CD4-positive, alpha-beta memory T cell (primary cell): ENCODE results near the gene SHROOM3. TPM values are rescaled to one million over a fixed set of nuclear protein-coding genes. Genes with fewer than 3 reads are reported as not detected.

Experiments
- CTCF ChIA-PET: fragments of 350-600 bp; sonication (Branson Sonifier 250); formaldehyde crosslinking; loops from one replicate; lab custom pipeline; 2021; ENCODE audit warnings: inconsistent platforms; ENCODE audit not compliant: partially characterized antibody; lab: Charles Lee
- POLR2A ChIA-PET: fragments of 350-600 bp; sonication (Branson Sonifier 250); formaldehyde crosslinking; loops from one replicate; lab custom pipeline; 2021; ENCODE audit not compliant: partially characterized antibody; lab: Charles Lee
- DNase-seq, 5 donors: peaks; one replicate each; pipeline versions ENCODE4 v3.0.0 to v3.0.0-alpha.2; 2020 to 2022; ENCODE audit warnings: mixed read lengths in 1 of 5
- H3K27ac ChIP-seq: one replicate; pipeline ENCODE4 v1.7.0; 2013; ENCODE audit warnings: low read depth, low read length
- H3K27me3 ChIP-seq: 2 replicates; pipeline ENCODE4 v1.7.0; 2013; ENCODE audit warnings: mild to moderate bottlenecking, low read length, moderate library complexity; ENCODE audit not compliant: insufficient read depth
- H3K36me3 ChIP-seq: 2 replicates; pipeline ENCODE4 v1.7.0; 2013; ENCODE audit warnings: mild to moderate bottlenecking, low read length, moderate library complexity; ENCODE audit not compliant: insufficient read depth
- H3K4me1 ChIP-seq: 2 replicates; pipeline ENCODE4 v1.7.0; 2013; ENCODE audit warnings: mild to moderate bottlenecking, low read length, moderate library complexity; ENCODE audit not compliant: insufficient read depth
- H3K4me3 ChIP-seq, 2 donors: one replicate each; pipeline ENCODE4 v1.7.0; 2013; ENCODE audit warnings: low read length in 2 of 2, mild to moderate bottlenecking in 1 of 2
- H3K9me3 ChIP-seq, 2 donors: one replicate each; pipeline ENCODE4 v1.7.0; 2013; ENCODE audit warnings: low read length in 2 of 2, control low read depth in 1 of 2; ENCODE audit not compliant: control insufficient read depth in 1 of 2
- H3K27ac Mint-ChIP-seq, 7 donors: one replicate each; pipeline ENCODE4 v1.8.0; 2020 to 2021; ENCODE audit warnings: mixed read lengths in 7 of 7, mild to moderate bottlenecking in 6 of 7, inconsistent platforms in 3 of 7, moderate library complexity in 3 of 7
- H3K27me3 Mint-ChIP-seq, 2 donors: one replicate each; pipeline ENCODE4 v1.8.0; 2020 to 2021; ENCODE audit warnings: mixed read lengths in 2 of 2
- H3K36me3 Mint-ChIP-seq, 2 donors: one replicate each; pipeline ENCODE4 v1.8.0; 2020 to 2021; ENCODE audit warnings: mixed read lengths in 2 of 2, inconsistent platforms in 1 of 2, mild to moderate bottlenecking in 1 of 2
- H3K4me1 Mint-ChIP-seq, 4 donors: one replicate each; pipeline ENCODE4 v1.8.0; 2020 to 2021; ENCODE audit warnings: mixed read lengths in 4 of 4, mild to moderate bottlenecking in 1 of 4
- H3K4me3 Mint-ChIP-seq, 8 donors: one replicate each; pipeline ENCODE4 v1.8.0; 2020 to 2021; ENCODE audit warnings: mixed read lengths in 8 of 8, mild to moderate bottlenecking in 7 of 8, moderate library complexity in 6 of 8, inconsistent platforms in 3 of 8
- H3K9me3 Mint-ChIP-seq, 8 donors: one replicate each; pipeline ENCODE4 v1.8.0; 2020 to 2021; ENCODE audit warnings: mixed read lengths in 8 of 8, mild to moderate bottlenecking in 5 of 8, inconsistent platforms in 3 of 8, moderate library complexity in 1 of 8
- intact Hi-C: fragments of 100-400 bp; cut with micrococcal nuclease; formaldehyde crosslinking; loops from one replicate; pipeline ENCODE4 v1.15.1; 2023
- polyA plus RNA-seq, 2 donors: library from polyadenylated mRNA; unstranded; fragments of 300-500 nt; fragmentation: Illumina TruSeq; gene quantifications; one replicate each; pipeline ENCODE4 v1.2.3, GENCODE V29; 2021
- total RNA-seq, 2 experiments: library from RNA; stranded (reverse); gene quantifications; one replicate each; pipeline ENCODE4 v1.2.3, GENCODE V29; 2021

SHROOM3 gene
- total and polyA plus RNA-seq, 4 experiments from 2014 or later: not detected

DNA sequence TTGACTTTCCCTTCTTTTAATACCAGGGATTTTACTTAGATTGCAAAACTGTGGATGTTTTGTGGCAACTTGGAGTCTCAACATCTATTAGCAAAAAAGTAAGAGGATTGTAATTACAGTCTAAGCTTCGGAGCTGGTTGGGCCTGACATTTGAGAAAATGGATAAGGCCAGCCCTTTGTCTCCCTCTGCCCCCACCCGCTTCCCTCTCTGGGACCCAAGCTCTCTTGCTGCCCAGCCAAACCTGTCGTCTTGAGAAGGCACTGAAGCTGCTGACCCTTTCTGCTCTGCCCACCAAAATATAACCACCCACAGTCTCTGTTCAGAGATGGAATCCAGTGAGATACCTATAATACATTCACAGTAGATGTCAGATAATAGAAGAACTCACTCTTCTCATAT lies 49.6 kb downstream of the SHROOM3 start:
- Mint-ChIP-seq H3K9me3 (peaks cover 2 to 20% (median 11%) of the 10 kb centered on the region in 8 donors), H3K4me3 (no peak overlapping the region), H3K27ac (no peak overlapping the region), H3K36me3 (no peaks in the 10 kb centered on the region), H3K27me3 (peaks cover 14 to 19% of the 10 kb centered on the region in 2 donors), H3K4me1 (no peaks in the 10 kb centered on the region)
- no peak overlapping the region for H3K27ac ChIP-seq
- H3K4me3 ChIP-seq: no peak overlapping the region
- intact Hi-C loops: no loop called here
- POLR2A ChIA-PET: no interaction called here
- H3K36me3 ChIP-seq: no peaks in the 10 kb centered on the region
- no peaks in the 10 kb centered on the region for H3K27me3 ChIP-seq
- DNase-seq: no peak
- no peaks in the 10 kb centered on the region for H3K4me1 ChIP-seq
- CTCF ChIA-PET: no interaction called here
- no peaks in the 10 kb centered on the region for H3K9me3 ChIP-seq

DNA sequence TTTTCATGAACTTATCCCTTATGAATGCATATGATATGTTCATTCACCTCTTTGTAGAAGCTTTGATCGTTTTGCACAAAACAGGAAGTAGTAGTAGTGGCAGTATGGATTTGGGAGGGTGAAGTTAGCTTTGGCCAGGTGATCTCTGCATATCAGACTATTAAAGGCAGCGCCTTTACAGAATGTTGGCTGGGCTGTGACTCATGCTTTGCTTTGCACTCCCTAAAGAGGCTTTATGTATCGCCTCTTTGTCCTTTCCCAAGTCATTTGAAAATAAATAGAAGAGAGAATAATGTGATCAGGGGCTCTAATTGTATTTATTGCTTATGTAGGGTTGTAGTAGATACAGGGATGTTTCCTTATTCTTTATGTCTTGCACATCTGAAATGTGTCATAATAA lies 50.4 kb downstream of the SHROOM3 start:
- Mint-ChIP-seq H3K4me1 (no peaks in the 10 kb centered on the region), H3K36me3 (no peaks in the 10 kb centered on the region), H3K27ac (no peak overlapping the region), H3K4me3 (no peak overlapping the region), H3K9me3 (peaks cover 2 to 14% (median 8%) of the 10 kb centered on the region in 8 donors), H3K27me3 (peaks cover 10 to 18% of the 10 kb centered on the region in 2 donors)
- ChIA-PET CTCF (no interaction called here), POLR2A (no interaction called here)
- Histone ChIP-seq H3K27me3 (no peaks in the 10 kb centered on the region), H3K4me1 (no peaks in the 10 kb centered on the region), H3K9me3 (no peaks in the 10 kb centered on the region), H3K27ac (no peak overlapping the region), H3K36me3 (no peaks in the 10 kb centered on the region), H3K4me3 (no peak overlapping the region)
- intact Hi-C loops: no loop called here
- no peak for DNase-seq

DNA sequence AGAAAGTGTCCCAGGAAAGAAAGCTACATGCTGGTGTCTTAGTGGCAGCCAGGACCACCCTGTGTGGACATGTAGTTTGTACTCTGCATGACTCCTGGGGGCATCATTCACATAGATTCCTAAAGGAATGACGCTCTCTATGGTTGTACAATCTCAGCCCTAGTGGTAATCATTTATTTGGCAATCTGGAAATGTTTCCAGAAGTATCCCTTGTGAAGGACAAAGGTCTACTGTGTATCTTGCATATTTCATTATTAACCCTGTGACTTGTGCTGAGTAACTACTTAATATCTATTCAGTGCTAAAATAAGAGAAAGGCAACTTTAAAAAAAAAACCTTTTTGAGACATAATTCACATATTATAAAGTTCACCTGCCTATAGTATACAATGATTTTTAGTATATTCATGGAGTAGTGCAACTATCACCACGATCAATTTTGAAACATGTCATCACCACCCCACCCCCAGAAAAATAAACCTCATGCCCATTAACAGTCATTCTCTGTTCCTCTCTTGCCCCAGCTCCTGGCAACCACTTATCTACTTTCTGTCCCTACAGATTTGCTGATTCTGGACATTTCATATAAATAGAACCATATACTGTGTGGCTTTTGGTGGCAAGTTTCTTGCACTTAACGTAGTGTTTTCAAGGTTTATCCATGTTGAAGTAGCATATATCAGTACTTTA lies 51.7 kb downstream of the SHROOM3 start:
- H3K27ac ChIP-seq: no peak overlapping the region
- H3K4me1 ChIP-seq: no peaks in the 10 kb centered on the region
- no peaks in the 10 kb centered on the region for H3K4me1 Mint-ChIP-seq
- no peaks in the 10 kb centered on the region for H3K9me3 ChIP-seq
- H3K27me3 Mint-ChIP-seq: peaks cover 5 to 10% of the 10 kb centered on the region in 2 donors
- intact Hi-C loops: no loop called here
- no peaks in the 10 kb centered on the region for H3K36me3 ChIP-seq
- H3K27me3 ChIP-seq: no peaks in the 10 kb centered on the region
- no peak for DNase-seq
- peaks cover 0 to 6% (median 2%) of the 10 kb centered on the region in 8 donors for H3K9me3 Mint-ChIP-seq
- H3K27ac Mint-ChIP-seq: no peak overlapping the region
- no peak overlapping the region for H3K4me3 ChIP-seq
- CTCF ChIA-PET: no interaction called here
- no peaks in the 10 kb centered on the region for H3K36me3 Mint-ChIP-seq
- H3K4me3 Mint-ChIP-seq: no peak overlapping the region
- POLR2A ChIA-PET: no interaction called here

DNA sequence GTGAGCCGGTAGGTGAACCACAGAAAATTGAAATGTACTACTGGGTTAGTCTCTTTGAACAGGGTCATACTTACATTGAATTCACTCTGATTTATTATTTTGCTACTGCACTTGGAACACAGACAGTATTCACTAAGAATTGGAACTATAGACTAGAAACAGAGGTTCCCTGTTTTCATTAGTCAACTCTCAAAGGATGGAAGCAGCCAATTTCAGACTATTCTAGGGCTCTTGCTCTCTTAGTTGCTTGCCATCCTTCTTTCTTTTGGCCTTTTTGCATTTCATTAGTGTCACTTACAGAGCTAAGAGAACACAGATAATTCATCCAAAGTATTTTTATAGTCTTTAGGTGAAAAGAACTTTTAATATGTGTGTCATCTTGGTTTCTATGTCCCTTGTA lies 52.6 kb downstream of the SHROOM3 start:
- Mint-ChIP-seq H3K4me1 (no peaks in the 10 kb centered on the region), H3K27me3 (peaks cover 8 to 10% of the 10 kb centered on the region in 2 donors), H3K9me3 (no peaks in the 10 kb centered on the region), H3K36me3 (no peaks in the 10 kb centered on the region), H3K4me3 (no peak overlapping the region), H3K27ac (no peak overlapping the region)
- no peak for DNase-seq
- Histone ChIP-seq H3K27me3 (no peaks in the 10 kb centered on the region), H3K4me3 (no peak overlapping the region), H3K9me3 (no peaks in the 10 kb centered on the region), H3K4me1 (no peaks in the 10 kb centered on the region), H3K36me3 (no peaks in the 10 kb centered on the region), H3K27ac (no peak overlapping the region)
- ChIA-PET CTCF (no interaction called here), POLR2A (no interaction called here)
- intact Hi-C loops: no loop called here

DNA sequence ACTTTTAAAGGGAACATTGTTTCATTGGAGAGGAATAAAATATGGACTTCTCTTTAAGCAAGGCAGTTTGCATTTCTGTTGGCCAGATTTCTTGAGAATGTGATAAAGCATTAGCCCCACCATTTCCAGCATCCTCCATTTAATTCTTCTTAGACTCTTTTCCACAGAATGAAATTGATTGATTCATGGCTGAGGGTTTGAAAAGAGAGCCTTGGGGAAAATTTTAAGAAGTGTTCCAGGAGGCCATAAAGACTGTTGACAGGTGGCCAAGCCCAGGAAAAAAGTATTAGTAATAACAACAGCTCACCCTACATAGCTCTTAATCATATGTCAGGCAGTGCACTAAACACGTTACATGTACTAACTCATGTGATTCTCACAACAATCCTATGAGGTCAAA lies 53.4 kb downstream of the SHROOM3 start:
- CTCF ChIA-PET: no interaction called here
- peaks cover 9 to 10% of the 10 kb centered on the region in 2 donors for H3K27me3 Mint-ChIP-seq
- POLR2A ChIA-PET: no interaction called here
- Histone ChIP-seq H3K9me3 (no peaks in the 10 kb centered on the region), H3K4me3 (no peak overlapping the region), H3K4me1 (no peaks in the 10 kb centered on the region), H3K27ac (no peak overlapping the region), H3K36me3 (no peaks in the 10 kb centered on the region), H3K27me3 (no peaks in the 10 kb centered on the region)
- intact Hi-C loops: no loop called here
- H3K9me3 Mint-ChIP-seq: no peaks in the 10 kb centered on the region
- H3K4me1 Mint-ChIP-seq: no peaks in the 10 kb centered on the region
- no peak for DNase-seq
- H3K27ac Mint-ChIP-seq: no peak overlapping the region
- no peaks in the 10 kb centered on the region for H3K36me3 Mint-ChIP-seq
- no peak overlapping the region for H3K4me3 Mint-ChIP-seq

DNA sequence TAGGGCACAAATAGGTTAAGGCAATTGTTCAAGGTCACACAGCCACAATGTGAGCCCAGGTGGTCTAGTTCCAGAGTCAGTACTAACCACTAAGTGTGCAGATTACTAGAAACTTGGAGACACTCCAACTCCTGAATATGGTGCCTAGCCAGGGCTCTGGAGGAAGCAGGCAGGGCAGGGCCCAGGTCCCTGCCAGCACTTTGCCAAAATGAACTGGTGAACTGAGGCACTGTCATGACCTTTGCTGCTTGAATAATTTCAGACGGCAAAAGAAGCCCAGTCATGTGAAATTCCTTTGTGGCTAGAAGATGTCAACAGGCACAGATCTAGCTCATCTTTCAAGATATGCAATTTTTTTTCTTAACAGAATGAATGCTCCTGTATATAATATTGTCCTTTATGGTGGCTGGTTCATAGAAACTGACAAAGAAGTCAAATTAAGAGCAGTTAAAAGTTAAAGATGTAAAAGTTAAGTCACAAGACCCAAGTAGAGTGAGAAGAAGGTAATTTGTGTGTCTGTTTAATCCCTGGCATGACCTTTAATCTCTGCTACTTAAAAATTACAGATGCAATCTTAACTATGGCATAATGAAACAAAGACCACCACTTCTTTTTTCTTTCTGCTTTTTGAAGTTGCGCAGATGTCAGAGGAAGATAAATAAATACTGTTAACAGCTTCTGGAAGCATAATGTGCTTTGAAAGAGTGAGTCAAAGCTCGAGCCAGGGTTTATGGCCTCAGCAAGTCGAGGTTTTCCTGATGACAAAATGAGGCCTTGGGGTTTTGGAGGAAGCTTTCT lies 54.1 kb downstream of the SHROOM3 start:
- no peaks in the 10 kb centered on the region for H3K4me1 Mint-ChIP-seq
- Histone ChIP-seq H3K4me1 (no peaks in the 10 kb centered on the region), H3K4me3 (no peak overlapping the region), H3K27me3 (no peaks in the 10 kb centered on the region), H3K36me3 (no peaks in the 10 kb centered on the region), H3K27ac (no peak overlapping the region), H3K9me3 (no peaks in the 10 kb centered on the region)
- no peaks in the 10 kb centered on the region for H3K9me3 Mint-ChIP-seq
- intact Hi-C loops: no loop called here
- POLR2A ChIA-PET: no interaction called here
- peaks cover 6 to 11% of the 10 kb centered on the region in 2 donors for H3K27me3 Mint-ChIP-seq
- no peak overlapping the region for H3K4me3 Mint-ChIP-seq
- CTCF ChIA-PET: no interaction called here
- DNase-seq: no peak
- peak overlapping the region in 1 of 7 donors; percentile 48 for H3K27ac Mint-ChIP-seq
- no peaks in the 10 kb centered on the region for H3K36me3 Mint-ChIP-seq

DNA sequence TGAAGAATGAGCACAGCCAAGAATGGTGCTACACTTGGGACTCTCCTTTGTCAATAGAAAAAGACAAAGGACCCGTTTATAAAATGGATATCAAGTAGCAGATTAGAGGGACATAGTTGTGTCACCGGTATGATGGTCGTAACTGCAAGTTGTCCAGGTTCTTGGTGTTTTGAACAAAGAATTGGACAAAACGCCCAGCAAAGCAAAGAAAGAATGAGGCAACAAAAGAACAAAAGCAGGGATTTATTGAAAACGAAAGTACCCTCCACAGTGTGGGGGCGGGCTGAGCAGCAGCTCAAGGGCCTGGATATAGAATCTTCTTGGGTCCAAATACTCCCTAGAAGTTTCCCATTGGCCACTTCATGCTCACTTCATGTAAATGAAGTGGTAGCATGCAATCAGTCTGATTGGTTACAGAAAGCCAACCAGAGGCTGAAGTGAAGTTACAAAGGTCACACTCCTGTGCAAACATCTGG lies 54.7 kb downstream of the SHROOM3 start:
- ChIA-PET POLR2A (no interaction called here), CTCF (no interaction called here)
- H3K4me3 ChIP-seq: no peak overlapping the region
- H3K36me3 ChIP-seq: no peaks in the 10 kb centered on the region
- no peaks in the 10 kb centered on the region for H3K4me1 ChIP-seq
- no peak overlapping the region for H3K27ac ChIP-seq
- Mint-ChIP-seq H3K27me3 (peaks cover 6 to 12% of the 10 kb centered on the region in 2 donors), H3K27ac (no peak overlapping the region), H3K9me3 (no peaks in the 10 kb centered on the region), H3K4me1 (no peaks in the 10 kb centered on the region), H3K4me3 (no peak overlapping the region), H3K36me3 (no peaks in the 10 kb centered on the region)
- H3K27me3 ChIP-seq: no peaks in the 10 kb centered on the region
- no peak for DNase-seq
- intact Hi-C loops: no loop called here
- no peaks in the 10 kb centered on the region for H3K9me3 ChIP-seq
